ENCODE results near the gene VTI1B. TPM values are rescaled to one million over a fixed set of nuclear protein-coding genes. Genes with fewer than 3 reads are reported as not detected.

VTI1B gene
- total RNA-seq, 1 experiment from 2014 or later: 148 TPM

DNA sequence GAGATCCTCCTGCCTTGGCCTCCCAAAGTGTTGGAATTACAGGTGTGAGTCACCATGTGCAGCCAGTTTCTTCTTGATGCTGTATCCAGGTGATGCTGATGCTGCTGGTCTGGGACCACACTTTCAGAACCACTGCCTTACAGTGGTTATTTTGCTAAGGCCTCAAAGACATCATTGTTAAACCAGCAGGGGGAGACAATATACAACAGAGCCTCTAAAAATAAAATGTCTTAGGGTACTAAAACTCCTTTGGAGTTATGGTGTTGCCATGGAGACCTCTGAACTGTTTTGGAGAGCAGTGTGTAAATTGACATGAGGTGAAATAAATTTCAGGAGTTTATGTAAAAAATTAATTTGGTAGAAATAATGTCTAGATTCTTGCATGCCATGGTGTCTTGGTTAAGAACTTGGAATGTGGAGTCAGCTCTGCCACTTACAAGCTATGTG lies 55.8 kb downstream of the VTI1B start:
- DNase-seq: peak; percentile 25 to 74
- CTCF ChIA-PET: interaction anchor here (0.5 to 3.1 kb wide), 7 partner anchors 48 to 233 kb away, joined by 3 to 16 read pairs (median 6); partner anchors contain the start of gene RDH11
- no peaks in the 10 kb centered on the region for H3K9me2 ChIP-seq (ENCODE audit: insufficient read depth)
- H4K20me1 ChIP-seq (ENCODE audit: insufficient read depth): no peaks in the 10 kb centered on the region
- no peaks in the 10 kb centered on the region for H3K9me3 ChIP-seq (ENCODE audit: insufficient read depth, low read depth)
- H3K79me2 ChIP-seq (ENCODE audit: low read depth): no peaks in the 10 kb centered on the region
- BruUV-seq (replicated peaks): no TSS peak
- peaks cover 14% of the 10 kb centered on the region; the same call in 1 of the 2 replicates for H3F3A ChIP-seq (ENCODE audit: insufficient read depth, low read depth)
- no peaks in the 10 kb centered on the region for H3K36me3 ChIP-seq (ENCODE audit: low read depth)
- intact Hi-C loops (cut with micrococcal nuclease; ENCODE audit: unreplicated experiment): loop anchor here (2.0 kb wide), 2 partner anchors 48 to 76 kb away; partner anchors contain the start of gene RDH11
- peaks cover 23% of the 10 kb centered on the region for H3K4me1 ChIP-seq (replicated peaks; ENCODE audit: insufficient read depth)
- no peaks in the 10 kb centered on the region for H3K27me3 ChIP-seq (ENCODE audit: insufficient read depth, low read depth)
- H3K27ac ChIP-seq: peak overlapping the region; percentile 36
- TF ChIP-seq EZH2 (IDR thresholded peaks at IDR 0.05; ENCODE audit: low read depth): no peak
- TF ChIP-seq CTCF (conservative IDR thresholded peaks at IDR 0.05): peak; percentile 91
- POLR2A ChIA-PET (ENCODE audit: unreplicated experiment): interaction anchor here (0.5 to 0.7 kb wide), 2 partner anchors 198 to 946 kb away, joined by 3 to 4 read pairs; partner anchors contain the start of gene ZFYVE26
- H3K4me2 ChIP-seq: peak overlapping the region; percentile 89
- H3K4me3 ChIP-seq: peak overlapping the region; percentile 73; the same call in 1 of the 2 replicates
- no peak overlapping the region for H2AFZ ChIP-seq

- Histone ChIP-seq H3K4me1 (replicated peaks; ENCODE audit: insufficient read depth) (no peaks in the 10 kb centered on the region), H3K9me3 (ENCODE audit: insufficient read depth, low read depth) (no peaks in the 10 kb centered on the region), H3K36me3 (ENCODE audit: low read depth) (no peaks in the 10 kb centered on the region), H3K4me2 (no peak overlapping the region), H3K27me3 (ENCODE audit: insufficient read depth, low read depth) (no peaks in the 10 kb centered on the region), H3K4me3 (no peak overlapping the region), H4K20me1 (ENCODE audit: insufficient read depth) (no peaks in the 10 kb centered on the region), H3K79me2 (ENCODE audit: low read depth) (no peaks in the 10 kb centered on the region), H3F3A (ENCODE audit: insufficient read depth, low read depth) (no peaks in the 10 kb centered on the region), H3K9me2 (ENCODE audit: insufficient read depth) (no peaks in the 10 kb centered on the region), H2AFZ (no peak overlapping the region), H3K27ac (no peak overlapping the region)
- no TSS peak for BruUV-seq (replicated peaks)
- CTCF ChIA-PET: no interaction called here
- no peak for TF ChIP-seq CTCF (conservative IDR thresholded peaks at IDR 0.05)
- no peak for TF ChIP-seq EZH2 (IDR thresholded peaks at IDR 0.05; ENCODE audit: low read depth)
- DNase-seq: no peak
- intact Hi-C loops (cut with micrococcal nuclease; ENCODE audit: unreplicated experiment): no loop called here
- POLR2A ChIA-PET (ENCODE audit: unreplicated experiment): no interaction called here
Observed at GRCh38 chr14:67610491-67610890, 63.9 kb downstream of the VTI1B start.

DNA sequence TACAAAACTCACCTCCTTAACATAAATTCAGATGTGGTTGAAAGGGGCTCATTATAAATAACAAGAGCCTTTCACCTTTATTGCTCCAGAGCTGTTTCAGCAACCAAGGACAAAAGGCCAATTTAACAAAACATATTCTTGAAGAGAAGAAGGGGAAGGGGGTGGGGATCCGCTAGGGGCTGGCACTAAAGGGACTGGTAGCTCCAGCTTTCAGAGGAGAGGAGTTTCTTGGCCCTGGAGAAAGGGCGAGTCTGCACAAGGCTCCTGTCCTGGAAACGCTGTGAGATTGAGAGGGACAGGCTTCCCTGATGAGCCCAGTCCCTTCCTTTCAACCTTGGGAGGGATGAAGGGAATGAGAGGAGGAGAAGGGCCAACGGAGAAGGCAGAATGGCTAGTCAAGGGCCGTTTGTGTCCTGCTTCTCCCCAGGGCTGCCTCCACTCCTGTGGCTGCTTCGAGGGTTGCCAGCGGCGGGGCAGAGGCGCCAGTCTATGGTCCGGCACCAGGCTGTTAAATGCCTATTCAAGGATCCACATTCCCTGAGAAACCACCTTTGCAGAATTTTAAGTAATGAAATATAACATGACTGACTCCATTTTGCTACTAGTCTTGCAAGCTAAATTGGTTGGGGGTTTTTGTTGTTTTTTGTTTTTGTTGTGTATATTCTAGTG lies 64.7 kb downstream of the VTI1B start:
- no peak for DNase-seq
- H3K27me3 ChIP-seq (ENCODE audit: insufficient read depth, low read depth): no peaks in the 10 kb centered on the region
- H3K9me3 ChIP-seq (ENCODE audit: insufficient read depth, low read depth): no peaks in the 10 kb centered on the region
- H3K9me2 ChIP-seq (ENCODE audit: insufficient read depth): no peaks in the 10 kb centered on the region
- CTCF ChIA-PET: no interaction called here
- H3K27ac ChIP-seq: no peak overlapping the region
- no TSS peak for BruUV-seq (replicated peaks)
- no peaks in the 10 kb centered on the region for H4K20me1 ChIP-seq (ENCODE audit: insufficient read depth)
- no peak overlapping the region for H3K4me2 ChIP-seq
- H3K4me1 ChIP-seq (replicated peaks; ENCODE audit: insufficient read depth): no peaks in the 10 kb centered on the region
- no peaks in the 10 kb centered on the region for H3K36me3 ChIP-seq (ENCODE audit: low read depth)
- POLR2A ChIA-PET (ENCODE audit: unreplicated experiment): no interaction called here
- H3K79me2 ChIP-seq (ENCODE audit: low read depth): no peaks in the 10 kb centered on the region
- no peak overlapping the region for H2AFZ ChIP-seq
- no peaks in the 10 kb centered on the region for H3F3A ChIP-seq (ENCODE audit: insufficient read depth, low read depth)
- intact Hi-C loops (cut with micrococcal nuclease; ENCODE audit: unreplicated experiment): no loop called here
- H3K4me3 ChIP-seq: no peak overlapping the region
- no peak for TF ChIP-seq EZH2 (IDR thresholded peaks at IDR 0.05; ENCODE audit: low read depth)
- TF ChIP-seq CTCF (conservative IDR thresholded peaks at IDR 0.05): no peak
